Omental fat pad (tissue), 4 donors: ENCODE data around the gene CPNE6. TPM values are rescaled to one million over a fixed set of nuclear protein-coding genes. Genes with fewer than 3 reads are reported as not detected.

ENCODE experiments used
- ATAC-seq: fragments of 150-250 bp; one replicate; pipeline ENCODE4 v1.9.1; 2016; ENCODE audit warnings: mild to moderate bottlenecking, moderate library complexity; ENCODE audit not compliant: low FRiP score
- DNase-seq: peaks from one replicate; pipeline ENCODE4 v3.0.0-alpha.2; 2019; ENCODE audit warnings: low spot score
- total RNA-seq, 4 donors: library from RNA; depleted of rRNA; stranded (reverse); fragments of >200 nt; gene quantifications; one replicate each; pipeline ENCODE4 v1.1.0, GENCODE V29; 2016
- TF ChIP-seq, protein P1 (sequence below), 3 donors: fragments of 450-650 bp; IDR thresholded peaks; one replicate each; pipeline ENCODE4 v1.5.1; 2016 to 2017; ENCODE audit warnings: antibody characterized with exemption in 3 of 3, mild to moderate bottlenecking in 3 of 3, moderate library complexity in 2 of 3

Gene CPNE6
- total RNA-seq, 4 donors from 2014 or later: not detected

DNA sequence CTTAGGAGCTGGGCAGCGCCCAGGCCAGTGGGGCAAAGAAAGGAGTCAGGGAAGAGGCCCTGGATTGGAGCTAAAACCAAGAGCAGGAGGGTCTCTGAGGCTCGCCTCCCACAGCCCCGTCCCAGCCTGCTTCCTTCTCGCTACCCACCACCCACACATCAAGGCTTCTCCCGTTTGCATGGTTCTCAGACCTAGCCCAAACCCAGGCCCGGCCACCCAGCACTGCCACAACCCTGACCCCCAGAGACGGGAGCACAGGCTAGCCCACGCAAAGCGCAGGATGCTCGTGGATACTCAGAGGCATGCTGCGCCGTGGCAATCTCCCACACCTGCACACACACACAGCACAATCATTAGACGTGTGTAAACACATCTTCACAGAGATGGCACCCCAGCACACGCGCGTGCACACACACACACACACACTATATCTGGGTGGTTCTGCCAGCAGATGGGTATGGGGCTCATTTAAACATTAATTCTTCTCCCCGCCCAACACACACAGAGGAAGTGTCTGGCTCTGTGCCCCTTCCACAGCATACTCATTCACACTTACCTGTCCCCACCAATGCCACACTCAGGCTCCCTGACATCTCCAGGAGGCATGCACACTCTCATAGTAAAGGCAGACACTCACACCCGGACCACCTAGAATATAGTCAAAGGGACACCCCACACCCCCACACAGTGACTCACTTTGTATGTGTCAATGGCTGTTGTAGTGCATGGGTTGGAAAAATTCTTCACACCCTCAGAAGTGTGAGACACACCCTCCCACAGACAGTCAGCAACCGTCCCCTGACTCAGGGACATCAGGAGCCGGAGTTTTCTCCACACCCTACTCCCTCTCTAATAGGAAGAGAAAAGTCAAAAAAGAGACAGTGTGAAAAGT is 18.5 kb upstream of the CPNE6 start:
- TF ChIP-seq, protein P1, sequence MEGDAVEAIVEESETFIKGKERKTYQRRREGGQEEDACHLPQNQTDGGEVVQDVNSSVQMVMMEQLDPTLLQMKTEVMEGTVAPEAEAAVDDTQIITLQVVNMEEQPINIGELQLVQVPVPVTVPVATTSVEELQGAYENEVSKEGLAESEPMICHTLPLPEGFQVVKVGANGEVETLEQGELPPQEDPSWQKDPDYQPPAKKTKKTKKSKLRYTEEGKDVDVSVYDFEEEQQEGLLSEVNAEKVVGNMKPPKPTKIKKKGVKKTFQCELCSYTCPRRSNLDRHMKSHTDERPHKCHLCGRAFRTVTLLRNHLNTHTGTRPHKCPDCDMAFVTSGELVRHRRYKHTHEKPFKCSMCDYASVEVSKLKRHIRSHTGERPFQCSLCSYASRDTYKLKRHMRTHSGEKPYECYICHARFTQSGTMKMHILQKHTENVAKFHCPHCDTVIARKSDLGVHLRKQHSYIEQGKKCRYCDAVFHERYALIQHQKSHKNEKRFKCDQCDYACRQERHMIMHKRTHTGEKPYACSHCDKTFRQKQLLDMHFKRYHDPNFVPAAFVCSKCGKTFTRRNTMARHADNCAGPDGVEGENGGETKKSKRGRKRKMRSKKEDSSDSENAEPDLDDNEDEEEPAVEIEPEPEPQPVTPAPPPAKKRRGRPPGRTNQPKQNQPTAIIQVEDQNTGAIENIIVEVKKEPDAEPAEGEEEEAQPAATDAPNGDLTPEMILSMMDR (IDR thresholded peaks at IDR 0.05): no peak
- DNase-seq (no peak), ATAC-seq (no peak)

DNA sequence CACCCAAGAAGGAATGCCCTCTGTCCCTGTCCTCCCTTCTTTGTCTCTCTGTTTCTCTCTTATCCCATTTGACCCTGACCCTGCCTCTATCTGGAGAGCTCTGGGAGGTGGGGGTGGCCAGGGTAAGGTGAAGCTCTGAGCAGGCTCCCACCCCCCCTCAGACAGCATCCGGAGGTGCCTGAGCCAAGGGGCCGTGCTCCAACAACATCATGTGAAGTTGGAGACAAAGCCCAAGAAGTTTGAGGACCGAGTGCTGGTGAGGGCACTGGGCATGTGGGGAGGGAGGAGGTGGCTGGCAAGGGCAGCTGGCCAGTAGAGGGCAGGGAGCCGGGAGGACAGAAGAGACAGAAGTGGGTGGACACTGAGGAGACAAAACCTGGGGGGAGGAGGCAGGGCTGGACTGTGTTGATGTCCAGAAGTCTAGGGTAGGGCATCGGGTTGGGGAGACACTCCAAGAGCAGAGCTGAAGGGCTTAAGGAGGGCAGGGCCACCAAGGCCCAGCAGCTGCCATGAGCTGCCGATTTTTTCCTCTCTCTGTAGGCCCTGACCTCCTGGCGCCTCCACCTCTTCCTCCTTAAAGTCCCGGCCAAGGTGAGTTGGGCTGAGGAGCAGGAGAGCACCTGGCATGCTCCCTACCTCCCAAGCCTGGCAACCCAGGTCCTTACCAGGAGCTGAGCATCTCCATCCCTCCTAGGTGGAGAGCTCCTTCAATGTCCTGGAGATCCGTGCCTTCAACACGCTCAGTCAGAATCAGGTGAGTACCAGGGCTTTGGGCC is 17.6 kb upstream of the CPNE6 start:
- TF ChIP-seq, protein P1 (IDR thresholded peaks at IDR 0.05): no peak
- DNase-seq (no peak), ATAC-seq (no peak)

DNA sequence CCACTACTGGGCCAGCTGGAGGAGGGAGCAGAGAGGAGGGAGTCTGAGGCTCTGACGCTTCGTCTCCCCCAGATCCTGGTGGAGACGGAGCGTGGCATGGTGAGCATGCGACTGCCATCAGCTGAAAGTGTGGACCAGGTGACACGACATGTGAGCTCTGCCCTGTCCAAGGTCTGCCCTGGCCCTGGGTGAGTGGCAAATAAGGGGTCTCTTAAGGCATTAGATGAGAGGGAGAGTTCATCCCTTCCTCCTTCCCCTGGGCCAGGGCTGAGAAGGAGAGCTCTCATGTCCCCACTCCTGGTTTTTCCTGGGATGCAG is 17.1 kb upstream of the CPNE6 start:
- ATAC-seq (no peak), DNase-seq (no peak)
- TF ChIP-seq, protein P1 (IDR thresholded peaks at IDR 0.05): no peak

DNA sequence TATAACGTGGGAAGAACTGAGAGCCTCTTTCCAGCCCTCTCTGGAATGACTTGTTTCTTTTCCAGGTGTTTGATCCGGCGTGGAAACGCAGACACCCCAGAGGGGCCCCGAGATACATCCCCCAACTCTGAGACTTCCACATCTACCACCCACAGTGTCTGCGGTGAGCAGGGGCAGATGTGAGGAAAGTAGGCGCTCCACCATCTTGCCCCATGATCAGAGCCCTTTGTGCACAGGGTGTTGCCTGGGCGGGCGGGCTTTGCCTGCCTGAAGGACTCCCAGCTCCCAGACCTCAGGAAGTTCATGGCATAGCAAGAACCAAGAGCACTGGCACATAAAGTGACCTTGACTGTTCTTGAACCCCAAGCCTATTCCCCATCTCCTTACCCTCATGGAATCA is 16.7 kb upstream of the CPNE6 start:
- ATAC-seq (no peak), DNase-seq (no peak)
- TF ChIP-seq, protein P1 (IDR thresholded peaks at IDR 0.05): no peak

DNA sequence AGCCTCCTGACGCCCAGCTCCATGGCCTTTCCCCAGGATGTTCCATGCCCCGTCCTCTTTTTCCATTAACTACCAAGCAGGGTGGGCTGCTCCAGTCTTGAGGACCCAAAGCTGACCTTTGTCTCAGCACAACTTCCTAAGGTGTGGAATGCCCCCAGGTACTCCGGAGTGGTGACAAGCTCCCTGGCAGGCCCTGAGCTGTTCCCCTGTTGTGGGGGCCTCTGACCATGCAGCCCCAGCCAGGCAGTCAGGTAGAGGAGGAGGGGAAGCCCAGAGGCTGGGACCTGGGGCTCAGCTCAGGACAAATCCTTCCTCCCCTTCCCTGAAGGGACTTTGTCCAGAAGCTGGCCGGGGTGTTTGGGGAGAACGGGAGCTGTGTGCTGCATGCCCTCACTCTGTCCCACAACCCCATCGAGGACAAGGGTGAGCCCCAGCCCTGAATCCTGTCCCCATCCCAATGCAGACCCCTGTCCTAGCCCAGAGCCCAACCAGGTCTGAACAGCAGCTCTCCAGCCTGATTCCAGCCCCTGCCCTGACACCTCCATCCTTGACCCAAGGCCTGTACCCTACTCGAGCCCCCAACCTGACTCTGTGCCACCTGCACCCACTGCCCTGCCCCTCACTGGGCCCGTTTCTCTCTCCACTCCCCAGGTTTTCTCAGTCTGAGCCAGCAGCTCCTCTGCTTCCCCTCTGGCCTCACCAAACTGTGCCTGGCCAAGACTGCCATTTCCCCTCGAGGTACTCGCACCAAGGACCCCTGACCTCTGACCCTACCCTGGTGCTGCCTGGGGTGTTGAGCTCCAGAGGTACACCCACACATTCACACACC is 15.2 kb upstream of the CPNE6 start:
- DNase-seq (no peak), ATAC-seq (no peak)
- TF ChIP-seq, protein P1 (IDR thresholded peaks at IDR 0.05): no peak

DNA sequence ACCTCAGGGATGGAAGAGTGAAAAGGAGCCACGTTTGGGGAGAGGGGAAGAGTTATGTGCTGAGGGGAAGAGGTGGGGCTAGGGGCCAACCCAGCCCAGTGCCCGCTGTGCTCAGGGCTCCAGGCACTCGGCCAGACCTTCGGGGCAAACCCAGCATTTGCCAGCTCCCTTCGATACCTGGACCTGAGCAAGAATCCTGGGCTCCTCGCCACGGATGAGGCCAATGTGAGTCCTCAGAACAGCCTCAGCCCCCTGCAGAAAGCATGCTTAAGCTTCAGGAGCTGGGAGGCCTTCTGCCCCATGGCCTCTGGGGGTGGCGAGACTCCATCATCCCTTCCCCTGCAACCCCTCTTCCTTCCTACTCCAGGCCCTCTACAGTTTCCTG is 14.6 kb upstream of the CPNE6 start:
- ATAC-seq: no peak
- TF ChIP-seq, protein P1 (IDR thresholded peaks at IDR 0.05): no peak
- no peak for DNase-seq
